Stomach (tissue), 9 donors: Measurements from ENCODE around the gene HAND2. TPM values are rescaled to one million over a fixed set of nuclear protein-coding genes. Genes with fewer than 3 reads are reported as not detected.

Source experiments
- DNase-seq, 2 donors: peaks; one replicate each; pipeline versions ENCODE4 v3.0.0 to v3.0.0-alpha.2; 2013 to 2019
- H3K27ac ChIP-seq, 5 donors: fragments of 200-600 bp in 4 of 5; sonication (generic) in 4 of 5; one replicate each; pipeline ENCODE4 v1.5.1; 2013 to 2019; ENCODE audit warnings: mild to moderate bottlenecking in 1 of 5, moderate library complexity in 1 of 5
- H3K27me3 ChIP-seq, 3 donors: fragments of 200-600 bp; sonication (generic); one replicate each; pipeline ENCODE4 v1.5.1; 2017 to 2019; ENCODE audit warnings: mixed run types in 1 of 3
- H3K36me3 ChIP-seq, 4 donors: fragments of 200-600 bp; sonication (generic); 1 replicate in 3 of 4; 2 replicates in 1 of 4; pipeline ENCODE4 v1.5.1; 2016 to 2019
- H3K4me1 ChIP-seq, 4 donors: fragments of 200-600 bp; sonication (generic); one replicate each; pipeline ENCODE4 v1.5.1; 2016 to 2019
- H3K4me3 ChIP-seq, 4 donors: fragments of 200-600 bp; sonication (generic) in 3 of 4; one replicate each; pipeline ENCODE4 v1.5.1; 2016 to 2019; ENCODE audit warnings: mild to moderate bottlenecking in 1 of 4
- H3K9me3 ChIP-seq, 4 donors: fragments of 200-600 bp; sonication (generic); one replicate each; pipeline ENCODE4 v1.5.1; 2016 to 2019
- CTCF ChIP-seq, 7 experiments: fragments of 450-650 bp in 4 of 7; fragments of 200-600 bp in 3 of 7; sonication (generic) in 3 of 7; IDR thresholded peaks; one replicate each; pipeline ENCODE4 v1.5.1; 2016 to 2019; ENCODE audit warnings: antibody characterized with exemption in 7 of 7, control low read depth in 2 of 7, mild to moderate bottlenecking in 1 of 7
- EP300 ChIP-seq: sonication (generic); formaldehyde crosslinking; IDR thresholded peaks from one replicate; pipeline ENCODE4 v1.6.1; 2017; ENCODE audit warnings: antibody characterized with exemption
- POLR2A ChIP-seq, 4 donors: fragments of 450-650 bp; IDR thresholded peaks; one replicate each; pipeline ENCODE4 v1.6.1; 2016; ENCODE audit warnings: antibody characterized with exemption in 4 of 4, control low read depth in 2 of 4, mild to moderate bottlenecking in 1 of 4, moderate library complexity in 1 of 4
- POLR2AphosphoS5 ChIP-seq, 3 donors: sonication (generic); formaldehyde crosslinking; IDR thresholded peaks; one replicate each; pipeline ENCODE4 v1.6.1; 2016; ENCODE audit warnings: antibody characterized with exemption in 3 of 3
- WGBS, 5 donors: extraction: QIAGEN DNeasy Blood & Tissue Kit in 3 of 5; methylation state at CpG; one replicate each; pipeline versions ENCODE4 v1.1.5 to v1.1.7; 2013 to 2018; 5-methylcytosine and 5-hydroxymethylcytosine counted together
- intact Hi-C: fragments of 100-400 bp; cut with DNase I; formaldehyde crosslinking; loops from one replicate; pipeline ENCODE4 v1.15.1; 2023; ENCODE audit warnings: low total_unique reads
- polyA plus RNA-seq, 3 donors: library from polyadenylated mRNA; stranded (reverse); fragments of 200-250 nt; gene quantifications; one replicate each; pipeline ENCODE4 v1.2.3, GENCODE V29; 2013
- total RNA-seq, 5 donors: library from RNA; depleted of rRNA; stranded (reverse); fragments of >200 nt; gene quantifications; one replicate each; pipeline versions ENCODE4 v1.1.0 to v1.2.3, GENCODE V29; 2014 to 2016
- donor health status: healthy with polysubstance abuse.
- donor health status: Bipolar disorder and iron deficiency.
- donor health status: healthy.

HAND2 gene
- total and polyA plus RNA-seq, 8 donors: 1.9 to 234 (median 19.6) TPM

DNA sequence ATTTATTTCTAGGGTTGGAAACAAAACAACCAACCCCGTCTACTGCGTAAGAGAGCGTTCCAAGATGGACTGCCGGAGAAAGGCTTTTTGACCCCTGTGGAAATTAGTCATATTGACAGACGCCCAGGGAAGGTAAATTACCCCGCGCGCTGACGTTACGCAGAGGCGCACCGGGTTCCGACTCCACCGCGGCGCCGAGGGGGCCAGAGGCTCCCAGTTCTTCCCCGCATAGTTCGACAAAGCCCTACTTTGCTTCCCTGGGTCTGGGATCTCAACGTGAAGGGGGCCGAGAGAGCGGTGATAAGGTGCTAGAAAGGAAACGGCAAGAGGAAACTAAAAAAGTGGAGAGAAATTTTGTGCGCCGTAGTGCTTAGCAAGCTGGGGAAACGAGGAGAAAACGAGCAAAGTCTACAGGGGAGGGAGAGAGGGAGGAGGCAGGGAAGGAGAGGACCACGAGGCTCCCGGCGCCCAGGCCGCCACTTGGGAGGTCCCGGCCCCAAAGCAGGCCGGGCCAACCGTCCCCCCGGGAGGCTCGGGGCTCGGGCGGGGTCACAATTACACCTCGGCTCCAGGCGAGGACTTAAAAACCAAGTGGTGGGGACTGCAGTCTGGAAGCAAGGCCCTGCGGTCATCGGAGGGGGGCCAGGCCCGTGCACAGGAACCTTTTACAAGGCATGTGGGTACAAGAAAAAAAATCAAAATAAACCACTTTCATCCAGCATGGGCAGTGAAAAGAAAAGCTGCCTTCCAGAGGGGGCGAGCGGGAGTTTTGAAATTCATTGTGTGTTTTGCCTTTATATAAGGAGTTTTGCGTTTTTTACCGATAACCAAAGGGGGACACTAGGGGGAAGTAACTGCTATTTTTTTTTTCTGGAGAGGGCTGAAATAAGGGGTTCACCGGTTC is 13.2 kb downstream of the HAND2 start:
- peak overlapping the region in 4 of 5 donors; percentile 28 to 92 (median 80) for H3K27ac ChIP-seq
- no peaks in the 10 kb centered on the region for H3K36me3 ChIP-seq
- intact Hi-C loops: no loop called here
- H3K27me3 ChIP-seq: peaks cover 0 to 100% (median 94%) of the 10 kb centered on the region in 3 donors
- DNase-seq: peak in 1 of 2 donors; percentile 69
- H3K4me3 ChIP-seq: peak overlapping the region; percentile 10 to 44 (median 28)
- TF ChIP-seq CTCF (IDR thresholded peaks at IDR 0.05) (no peak), POLR2A (IDR thresholded peaks at IDR 0.05) (no peak), EP300 (peak; percentile 24), POLR2AphosphoS5 (IDR thresholded peaks at IDR 0.05) (peak in 2 of 3 donors; percentile 16 to 50)
- 7 to 10% (median 9%) methylated on average over 47 to 48 of the region's 48 CpGs for WGBS, 5 donors
- peaks cover 0 to 8% (median 0%) of the 10 kb centered on the region in 4 donors for H3K9me3 ChIP-seq
- H3K4me1 ChIP-seq: peaks cover 10 to 58% (median 28%) of the 10 kb centered on the region in 4 donors

- Histone ChIP-seq H3K27ac (peak overlapping the region in 1 of 5 donors; percentile 92), H3K9me3 (peaks cover 0 to 8% (median 0%) of the 10 kb centered on the region in 4 donors), H3K36me3 (no peaks in the 10 kb centered on the region), H3K4me3 (peak overlapping the region in 1 of 4 donors; percentile 44), H3K27me3 (peaks cover 0 to 100% (median 92%) of the 10 kb centered on the region in 3 donors), H3K4me1 (peaks cover 3 to 56% (median 21%) of the 10 kb centered on the region in 4 donors)
- intact Hi-C loops: no loop called here
- no peak for DNase-seq
- WGBS, 5 donors: 28 to 69% (median 35%) methylated on average over 4 of the region's 4 CpGs
- TF ChIP-seq EP300 (no peak), POLR2AphosphoS5 (IDR thresholded peaks at IDR 0.05) (no peak), CTCF (IDR thresholded peaks at IDR 0.05) (no peak), POLR2A (IDR thresholded peaks at IDR 0.05) (no peak)
These were observed 14.6 kb downstream of the HAND2 start for GRCh38 chr4:173515458-173515857.

DNA sequence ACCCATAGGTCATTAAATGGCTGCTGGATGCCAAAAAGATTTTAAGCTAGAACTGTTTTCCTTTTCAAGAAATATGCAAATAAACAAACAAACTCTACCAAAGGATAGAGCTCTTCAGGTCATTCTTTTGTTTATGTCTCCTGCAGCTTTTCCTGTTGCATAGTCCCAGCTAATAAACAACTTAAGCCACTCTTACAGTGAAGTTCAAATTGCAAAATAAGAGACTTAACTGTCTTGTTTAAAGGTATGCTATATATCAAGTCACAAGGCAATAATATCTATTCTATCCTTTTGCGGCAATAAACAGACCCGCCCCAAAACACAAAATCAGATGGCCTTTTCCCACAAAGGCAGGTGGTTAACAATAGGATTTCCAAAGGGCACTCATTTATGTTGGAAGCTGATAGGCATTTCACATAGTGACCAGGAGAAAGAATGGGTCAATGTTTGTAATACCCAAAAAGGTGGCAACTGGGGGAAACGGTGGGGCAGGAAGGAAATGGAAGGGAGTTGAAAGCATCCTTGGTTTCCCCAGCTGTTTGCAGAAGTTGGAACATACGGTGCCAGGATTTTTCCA is 15.3 kb downstream of the HAND2 start:
- no peak overlapping the region for H3K4me3 ChIP-seq
- DNase-seq: no peak
- peaks cover 0 to 8% (median 0%) of the 10 kb centered on the region in 4 donors for H3K9me3 ChIP-seq
- peaks cover 3 to 62% (median 21%) of the 10 kb centered on the region in 4 donors for H3K4me1 ChIP-seq
- no peak overlapping the region for H3K27ac ChIP-seq
- WGBS, 5 donors: 19 to 50% (median 28%) methylated on average over 4 of the region's 4 CpGs
- no peaks in the 10 kb centered on the region for H3K36me3 ChIP-seq
- intact Hi-C loops: no loop called here
- no peak for TF ChIP-seq POLR2A (IDR thresholded peaks at IDR 0.05)
- TF ChIP-seq CTCF (IDR thresholded peaks at IDR 0.05): no peak
- TF ChIP-seq EP300: no peak
- no peak for TF ChIP-seq POLR2AphosphoS5 (IDR thresholded peaks at IDR 0.05)
- H3K27me3 ChIP-seq: peaks cover 0 to 100% (median 92%) of the 10 kb centered on the region in 3 donors

DNA sequence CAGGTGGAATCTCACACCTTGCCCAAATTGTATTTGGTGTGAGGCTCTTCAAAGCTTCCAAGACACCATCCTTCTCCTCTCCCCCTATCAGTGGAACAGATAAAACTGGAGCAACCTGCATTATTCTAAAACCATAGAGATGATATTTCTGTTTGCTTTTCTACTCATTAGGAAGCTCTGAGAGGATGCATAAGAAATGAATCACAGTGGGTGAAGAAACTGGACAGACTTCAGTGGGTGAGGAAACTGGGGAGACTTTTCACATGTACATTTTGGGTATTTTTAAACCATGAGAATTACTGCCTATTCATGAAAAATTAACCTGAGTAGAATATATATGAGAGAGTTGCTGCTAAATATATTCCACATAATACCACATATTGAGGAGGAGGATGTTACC is 16.4 kb downstream of the HAND2 start:
- Histone ChIP-seq H3K9me3 (peaks cover 0 to 8% (median 0%) of the 10 kb centered on the region in 4 donors), H3K27ac (no peak overlapping the region), H3K36me3 (no peaks in the 10 kb centered on the region), H3K4me1 (peaks cover 3 to 63% (median 24%) of the 10 kb centered on the region in 4 donors), H3K4me3 (no peak overlapping the region), H3K27me3 (peaks cover 1 to 100% (median 92%) of the 10 kb centered on the region in 3 donors)
- DNase-seq: no peak
- no peak for TF ChIP-seq POLR2AphosphoS5 (IDR thresholded peaks at IDR 0.05)
- TF ChIP-seq POLR2A (IDR thresholded peaks at IDR 0.05): no peak
- TF ChIP-seq EP300: no peak
- no peak for TF ChIP-seq CTCF (IDR thresholded peaks at IDR 0.05)
- intact Hi-C loops: no loop called here
